ENCODE data around the gene SMIM20.

DNA sequence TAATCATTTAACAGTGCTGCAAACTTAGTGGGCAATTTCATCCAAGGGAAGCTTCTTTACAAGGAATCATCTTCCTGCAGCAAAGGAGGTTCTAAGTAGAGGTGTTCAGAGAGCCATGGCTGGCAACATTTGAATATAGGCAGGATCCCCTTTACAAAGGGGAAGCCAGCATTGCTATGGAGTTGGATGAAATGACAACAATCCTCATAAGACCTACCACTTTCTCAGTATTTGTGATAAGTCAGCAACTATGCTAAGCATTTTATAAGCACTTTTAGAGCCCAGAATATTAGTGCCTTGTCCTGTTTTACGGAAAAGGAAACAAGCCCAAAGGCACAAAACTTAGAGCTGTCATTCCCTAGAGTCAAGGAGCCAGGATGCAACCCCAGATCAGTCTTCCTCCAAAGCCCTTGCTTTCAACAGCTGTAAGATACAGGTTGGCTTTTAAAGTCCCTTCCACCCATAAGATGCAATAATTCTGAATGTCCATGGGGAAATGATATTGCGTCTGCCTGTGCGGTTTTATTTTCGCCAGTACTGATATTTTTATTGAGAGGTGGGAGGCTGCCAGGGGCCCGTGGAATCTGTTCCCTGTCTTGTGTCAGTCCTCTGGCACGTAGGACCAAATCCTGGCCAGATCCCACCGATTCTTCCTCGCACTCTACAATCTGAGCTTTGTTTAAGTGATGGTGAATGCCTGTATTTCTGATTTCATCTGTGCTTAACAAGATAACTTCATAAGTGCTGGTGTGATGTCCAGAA is 59.1 kb downstream of the SMIM20 start:
- TF ChIP-seq POLR2A (IDR thresholded peaks at IDR 0.05; ENCODE audit: extremely low read depth, insufficient read length) (no peak), MAX (IDR thresholded peaks at IDR 0.05; ENCODE audit: low read depth, low read length) (no peak), MYC (IDR thresholded peaks at IDR 0.05; ENCODE audit: low read depth, low read length) (no peak)
- TF ChIP-seq, protein P1, sequence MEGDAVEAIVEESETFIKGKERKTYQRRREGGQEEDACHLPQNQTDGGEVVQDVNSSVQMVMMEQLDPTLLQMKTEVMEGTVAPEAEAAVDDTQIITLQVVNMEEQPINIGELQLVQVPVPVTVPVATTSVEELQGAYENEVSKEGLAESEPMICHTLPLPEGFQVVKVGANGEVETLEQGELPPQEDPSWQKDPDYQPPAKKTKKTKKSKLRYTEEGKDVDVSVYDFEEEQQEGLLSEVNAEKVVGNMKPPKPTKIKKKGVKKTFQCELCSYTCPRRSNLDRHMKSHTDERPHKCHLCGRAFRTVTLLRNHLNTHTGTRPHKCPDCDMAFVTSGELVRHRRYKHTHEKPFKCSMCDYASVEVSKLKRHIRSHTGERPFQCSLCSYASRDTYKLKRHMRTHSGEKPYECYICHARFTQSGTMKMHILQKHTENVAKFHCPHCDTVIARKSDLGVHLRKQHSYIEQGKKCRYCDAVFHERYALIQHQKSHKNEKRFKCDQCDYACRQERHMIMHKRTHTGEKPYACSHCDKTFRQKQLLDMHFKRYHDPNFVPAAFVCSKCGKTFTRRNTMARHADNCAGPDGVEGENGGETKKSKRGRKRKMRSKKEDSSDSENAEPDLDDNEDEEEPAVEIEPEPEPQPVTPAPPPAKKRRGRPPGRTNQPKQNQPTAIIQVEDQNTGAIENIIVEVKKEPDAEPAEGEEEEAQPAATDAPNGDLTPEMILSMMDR (IDR thresholded peaks at IDR 0.05; ENCODE audit: low read depth, low read length): no peak
